Measurements from ENCODE around the gene RGS19. TPM values are rescaled to one million over a fixed set of nuclear protein-coding genes. Genes with fewer than 3 reads are reported as not detected.

Gene RGS19
- total RNA-seq, 1 donor from 2014 or later: 9.5 TPM

GRCh38 chr20:64077094-64077493, 2.2 kb downstream of the RGS19 start:
- H3K4me1 Mint-ChIP-seq (ENCODE audit: unreplicated experiment): peaks cover 17% of the 10 kb centered on the region
- H3K9me3 Mint-ChIP-seq: no peaks in the 10 kb centered on the region
- H3K27ac Mint-ChIP-seq: no peak overlapping the region
- H3K27me3 Mint-ChIP-seq: peaks cover 9% of the 10 kb centered on the region
- no peak for DNase-seq (ENCODE audit: extremely low spot score, unreplicated experiment)
- no peaks in the 10 kb centered on the region for H3K36me3 Mint-ChIP-seq
- no peak overlapping the region for H3K4me3 Mint-ChIP-seq
- no peak for TF ChIP-seq CTCF (conservative IDR thresholded peaks at IDR 0.05)

- Mint-ChIP-seq H3K4me3 (no peak overlapping the region), H3K4me1 (ENCODE audit: unreplicated experiment) (peaks cover 11% of the 10 kb centered on the region), H3K27me3 (peaks cover 3% of the 10 kb centered on the region), H3K36me3 (no peaks in the 10 kb centered on the region), H3K9me3 (no peaks in the 10 kb centered on the region), H3K27ac (no peak overlapping the region)
- TF ChIP-seq CTCF (conservative IDR thresholded peaks at IDR 0.05): no peak
- no peak for DNase-seq (ENCODE audit: extremely low spot score, unreplicated experiment)
These were observed 3.0 kb downstream of the RGS19 start for GRCh38 chr20:64076061-64076997.

- DNase-seq (ENCODE audit: extremely low spot score, unreplicated experiment): no peak
- Mint-ChIP-seq H3K4me3 (no peak overlapping the region), H3K9me3 (no peaks in the 10 kb centered on the region), H3K27me3 (no peaks in the 10 kb centered on the region), H3K4me1 (ENCODE audit: unreplicated experiment) (peaks cover 8% of the 10 kb centered on the region), H3K27ac (no peak overlapping the region), H3K36me3 (no peaks in the 10 kb centered on the region)
- no peak for TF ChIP-seq CTCF (conservative IDR thresholded peaks at IDR 0.05)
These were observed 3.8 kb downstream of the RGS19 start for GRCh38 chr20:64075556-64075955.

GRCh38 chr20:64074963-64075362, 4.4 kb downstream of the RGS19 start:
- Mint-ChIP-seq H3K9me3 (no peaks in the 10 kb centered on the region), H3K27ac (no peak overlapping the region), H3K36me3 (no peaks in the 10 kb centered on the region), H3K4me1 (ENCODE audit: unreplicated experiment) (peaks cover 4% of the 10 kb centered on the region), H3K4me3 (no peak overlapping the region), H3K27me3 (no peaks in the 10 kb centered on the region)
- no peak for DNase-seq (ENCODE audit: extremely low spot score, unreplicated experiment)
- TF ChIP-seq CTCF (conservative IDR thresholded peaks at IDR 0.05): no peak

- Mint-ChIP-seq H3K27ac (no peak overlapping the region), H3K36me3 (no peaks in the 10 kb centered on the region), H3K4me3 (no peak overlapping the region), H3K27me3 (no peaks in the 10 kb centered on the region), H3K4me1 (ENCODE audit: unreplicated experiment) (peaks cover 4% of the 10 kb centered on the region), H3K9me3 (no peaks in the 10 kb centered on the region)
- no peak for DNase-seq (ENCODE audit: extremely low spot score, unreplicated experiment)
- TF ChIP-seq CTCF (conservative IDR thresholded peaks at IDR 0.05): no peak
These were observed 5.0 kb downstream of the RGS19 start for GRCh38 chr20:64074184-64074789.
